Loucy (cell line): ENCODE measurements around the gene HIF1A.

Experiments
- EZH2phosphoT487 ChIP-seq: fragments of 200-600 bp; IDR thresholded peaks from 2 replicates; pipeline ENCODE4 v1.6.1; 2018; ENCODE audit warnings: antibody characterized with exemption, mild to moderate bottlenecking, moderate library complexity, borderline replicate concordance
- TF ChIP-seq, protein P1 (sequence below): fragments of 200-600 bp; sonication (generic); conservative IDR thresholded peaks from 2 replicates; pipeline ENCODE4 v1.5.1; 2014; ENCODE audit warnings: mild to moderate bottlenecking, antibody characterized with exemption, low read length

DNA sequence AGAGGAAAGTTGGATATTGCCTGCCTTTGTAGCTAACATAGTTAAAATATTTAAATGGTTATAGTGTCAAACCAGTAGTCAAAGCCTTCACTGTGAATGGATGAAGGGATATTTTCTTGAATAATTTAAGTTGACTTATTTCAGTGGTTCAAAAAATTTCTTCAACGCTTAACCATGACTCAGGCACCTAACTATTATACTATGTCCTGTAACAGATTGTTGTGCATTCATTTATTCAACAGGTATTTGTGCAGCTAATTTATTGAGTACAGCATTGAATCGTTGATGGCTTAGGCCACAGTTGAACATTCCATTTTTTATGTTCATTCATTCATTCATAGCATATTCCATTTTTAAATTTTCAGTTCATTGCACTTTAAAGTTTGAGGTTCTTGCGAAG lies 9.2 kb downstream of the HIF1A start:
- TF ChIP-seq, protein P1, sequence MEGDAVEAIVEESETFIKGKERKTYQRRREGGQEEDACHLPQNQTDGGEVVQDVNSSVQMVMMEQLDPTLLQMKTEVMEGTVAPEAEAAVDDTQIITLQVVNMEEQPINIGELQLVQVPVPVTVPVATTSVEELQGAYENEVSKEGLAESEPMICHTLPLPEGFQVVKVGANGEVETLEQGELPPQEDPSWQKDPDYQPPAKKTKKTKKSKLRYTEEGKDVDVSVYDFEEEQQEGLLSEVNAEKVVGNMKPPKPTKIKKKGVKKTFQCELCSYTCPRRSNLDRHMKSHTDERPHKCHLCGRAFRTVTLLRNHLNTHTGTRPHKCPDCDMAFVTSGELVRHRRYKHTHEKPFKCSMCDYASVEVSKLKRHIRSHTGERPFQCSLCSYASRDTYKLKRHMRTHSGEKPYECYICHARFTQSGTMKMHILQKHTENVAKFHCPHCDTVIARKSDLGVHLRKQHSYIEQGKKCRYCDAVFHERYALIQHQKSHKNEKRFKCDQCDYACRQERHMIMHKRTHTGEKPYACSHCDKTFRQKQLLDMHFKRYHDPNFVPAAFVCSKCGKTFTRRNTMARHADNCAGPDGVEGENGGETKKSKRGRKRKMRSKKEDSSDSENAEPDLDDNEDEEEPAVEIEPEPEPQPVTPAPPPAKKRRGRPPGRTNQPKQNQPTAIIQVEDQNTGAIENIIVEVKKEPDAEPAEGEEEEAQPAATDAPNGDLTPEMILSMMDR: no peak
- no peak for TF ChIP-seq EZH2phosphoT487
